RWPE1 (cell line): ENCODE data around the gene TOP3B.

ENCODE experiments used
- CTCF ChIA-PET: fragments of 350-600 bp; sonication (Branson Sonifier 250); formaldehyde crosslinking; extraction: SDS; loops from one replicate; lab custom pipeline; 2021; lab: Yijun Ruan, JAX
- POLR2A ChIA-PET: fragments of 400-600 bp; formaldehyde crosslinking; extraction: SDS; loops from one replicate; lab custom pipeline; 2020; ENCODE audit warnings: antibody characterized with exemption; ENCODE audit not compliant: low non-redundant PET; lab: Yijun Ruan, JAX
- DNase-seq: peaks from one replicate; pipeline ENCODE4 v3.0.0; 2012; ENCODE audit warnings: low spot score
- H3K27ac ChIP-seq: fragments of 450-650 bp; 2 replicates; pipeline ENCODE4 v1.5.1; 2017
- TF ChIP-seq, protein P1 (sequence below): fragments of 450-650 bp; conservative IDR thresholded peaks from 2 replicates; pipeline ENCODE4 v1.5.1; 2017; ENCODE audit warnings: low read depth, mild to moderate bottlenecking

TOP3B gene, protein sequence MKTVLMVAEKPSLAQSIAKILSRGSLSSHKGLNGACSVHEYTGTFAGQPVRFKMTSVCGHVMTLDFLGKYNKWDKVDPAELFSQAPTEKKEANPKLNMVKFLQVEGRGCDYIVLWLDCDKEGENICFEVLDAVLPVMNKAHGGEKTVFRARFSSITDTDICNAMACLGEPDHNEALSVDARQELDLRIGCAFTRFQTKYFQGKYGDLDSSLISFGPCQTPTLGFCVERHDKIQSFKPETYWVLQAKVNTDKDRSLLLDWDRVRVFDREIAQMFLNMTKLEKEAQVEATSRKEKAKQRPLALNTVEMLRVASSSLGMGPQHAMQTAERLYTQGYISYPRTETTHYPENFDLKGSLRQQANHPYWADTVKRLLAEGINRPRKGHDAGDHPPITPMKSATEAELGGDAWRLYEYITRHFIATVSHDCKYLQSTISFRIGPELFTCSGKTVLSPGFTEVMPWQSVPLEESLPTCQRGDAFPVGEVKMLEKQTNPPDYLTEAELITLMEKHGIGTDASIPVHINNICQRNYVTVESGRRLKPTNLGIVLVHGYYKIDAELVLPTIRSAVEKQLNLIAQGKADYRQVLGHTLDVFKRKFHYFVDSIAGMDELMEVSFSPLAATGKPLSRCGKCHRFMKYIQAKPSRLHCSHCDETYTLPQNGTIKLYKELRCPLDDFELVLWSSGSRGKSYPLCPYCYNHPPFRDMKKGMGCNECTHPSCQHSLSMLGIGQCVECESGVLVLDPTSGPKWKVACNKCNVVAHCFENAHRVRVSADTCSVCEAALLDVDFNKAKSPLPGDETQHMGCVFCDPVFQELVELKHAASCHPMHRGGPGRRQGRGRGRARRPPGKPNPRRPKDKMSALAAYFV

DNA sequence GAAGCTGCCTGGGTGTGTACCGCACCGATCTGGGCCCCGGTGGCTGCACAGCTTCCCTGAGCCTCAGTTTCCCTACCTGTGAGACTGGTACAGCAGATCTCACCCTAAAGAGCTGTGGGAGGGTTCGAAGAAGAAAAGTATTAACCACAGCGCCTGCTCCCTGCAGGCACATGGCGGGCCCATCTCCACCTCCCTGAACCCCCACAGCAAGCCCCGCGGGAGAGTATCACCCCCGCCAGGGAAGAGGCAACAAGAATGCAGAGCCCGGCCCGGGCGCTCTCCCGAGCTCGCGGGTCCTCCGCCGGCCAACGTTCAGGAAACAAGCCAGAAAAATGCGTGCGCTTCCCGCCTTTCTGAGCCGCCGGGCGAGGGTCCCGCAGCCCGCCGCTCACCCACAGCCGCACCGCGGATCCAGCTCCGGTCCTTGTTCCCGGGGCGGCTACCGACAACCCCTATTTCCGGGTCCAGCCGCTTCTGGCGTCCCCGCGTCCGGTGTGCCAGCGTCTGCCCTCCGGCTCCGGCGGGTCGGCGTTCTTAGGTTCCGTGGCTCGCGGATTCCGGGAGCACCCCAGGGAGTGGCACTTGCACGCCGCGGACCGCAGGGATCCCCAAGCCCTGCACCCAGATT, at the start of gene TOP3B:
Gene TOP3B (minus strand): TSS at position 450 of the 628 bp plus-strand sequence. CDS start 7,078 bp downstream, outside the sequence.
- ChIA-PET POLR2A (no interaction called here), CTCF (interaction anchor here (0.7 kb wide), 1 partner anchor 38 kb away, joined by 3 read pairs; no protein-coding TSS in a partner anchor)
- H3K27ac ChIP-seq = peak within 1 kb of the TSS; percentile 69
- DNase-seq = peak; percentile 63
- TF ChIP-seq, protein P1, sequence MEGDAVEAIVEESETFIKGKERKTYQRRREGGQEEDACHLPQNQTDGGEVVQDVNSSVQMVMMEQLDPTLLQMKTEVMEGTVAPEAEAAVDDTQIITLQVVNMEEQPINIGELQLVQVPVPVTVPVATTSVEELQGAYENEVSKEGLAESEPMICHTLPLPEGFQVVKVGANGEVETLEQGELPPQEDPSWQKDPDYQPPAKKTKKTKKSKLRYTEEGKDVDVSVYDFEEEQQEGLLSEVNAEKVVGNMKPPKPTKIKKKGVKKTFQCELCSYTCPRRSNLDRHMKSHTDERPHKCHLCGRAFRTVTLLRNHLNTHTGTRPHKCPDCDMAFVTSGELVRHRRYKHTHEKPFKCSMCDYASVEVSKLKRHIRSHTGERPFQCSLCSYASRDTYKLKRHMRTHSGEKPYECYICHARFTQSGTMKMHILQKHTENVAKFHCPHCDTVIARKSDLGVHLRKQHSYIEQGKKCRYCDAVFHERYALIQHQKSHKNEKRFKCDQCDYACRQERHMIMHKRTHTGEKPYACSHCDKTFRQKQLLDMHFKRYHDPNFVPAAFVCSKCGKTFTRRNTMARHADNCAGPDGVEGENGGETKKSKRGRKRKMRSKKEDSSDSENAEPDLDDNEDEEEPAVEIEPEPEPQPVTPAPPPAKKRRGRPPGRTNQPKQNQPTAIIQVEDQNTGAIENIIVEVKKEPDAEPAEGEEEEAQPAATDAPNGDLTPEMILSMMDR = no peak

DNA sequence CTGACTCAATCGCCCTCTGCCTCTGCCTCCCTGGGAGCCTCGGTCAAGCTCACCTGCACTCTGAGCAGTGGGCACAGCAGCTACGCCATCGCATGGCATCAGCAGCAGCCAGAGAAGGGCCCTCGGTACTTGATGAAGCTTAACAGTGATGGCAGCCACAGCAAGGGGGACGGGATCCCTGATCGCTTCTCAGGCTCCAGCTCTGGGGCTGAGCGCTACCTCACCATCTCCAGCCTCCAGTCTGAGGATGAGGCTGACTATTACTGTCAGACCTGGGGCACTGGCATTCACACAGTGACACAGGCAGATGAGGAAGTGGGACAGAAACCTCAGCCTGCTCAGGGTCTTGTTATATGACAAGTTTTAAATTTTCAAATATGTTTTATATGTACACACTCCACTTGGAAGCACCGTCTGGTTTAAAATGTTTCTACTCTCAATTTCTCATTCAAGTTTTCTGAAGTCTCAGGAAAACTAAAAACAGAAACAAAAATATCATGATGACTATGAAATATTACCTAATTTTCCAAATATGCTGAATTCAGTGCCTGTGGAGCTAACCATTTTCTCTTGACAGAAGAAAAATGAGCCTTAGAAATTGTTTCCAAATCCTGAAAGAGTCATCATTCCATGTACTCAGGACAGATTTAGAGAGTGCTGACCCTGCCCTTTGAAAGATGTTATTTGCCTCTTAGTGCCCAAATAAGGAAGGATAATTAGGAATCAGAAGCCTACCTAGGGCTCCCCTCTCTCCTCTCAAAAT, 48.8 kb upstream of the TOP3B start:
- DNase-seq = no peak
- ChIA-PET CTCF (no interaction called here), POLR2A (no interaction called here)
- TF ChIP-seq, protein P1 = no peak
- H3K27ac ChIP-seq = no peak overlapping the region

DNA sequence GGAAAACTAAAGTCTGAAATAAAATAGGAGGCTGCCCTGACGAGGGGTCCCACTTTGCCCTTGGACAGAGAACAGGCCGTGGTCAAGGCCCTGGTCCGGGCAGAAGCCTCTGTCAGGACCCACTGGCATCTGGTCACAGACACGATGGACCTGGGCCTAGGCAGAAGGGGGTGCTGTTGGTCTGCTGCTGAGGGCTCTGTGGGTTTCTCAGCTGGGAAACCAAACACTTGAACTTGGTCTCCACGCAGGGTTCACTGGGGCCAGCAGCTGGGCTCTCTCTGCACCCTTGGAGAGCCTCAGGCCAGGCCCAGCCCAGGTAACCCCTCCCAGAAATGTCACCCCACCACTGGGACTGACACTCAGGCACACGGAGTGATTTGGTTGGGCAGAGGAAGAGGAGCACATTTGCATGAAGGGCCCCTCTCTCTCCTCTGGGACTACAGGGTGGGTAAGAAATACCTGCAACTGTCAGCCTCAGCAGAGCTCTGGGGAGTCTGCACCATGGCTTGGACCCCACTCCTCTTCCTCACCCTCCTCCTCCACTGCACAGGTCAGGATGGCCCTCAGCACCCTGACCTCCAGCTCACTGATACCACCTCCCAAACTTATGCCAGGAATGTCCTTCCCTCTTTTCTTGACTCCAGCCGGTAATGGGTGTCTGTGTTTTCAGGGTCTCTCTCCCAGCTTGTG, 48.1 kb upstream of the TOP3B start:
- ChIA-PET POLR2A (no interaction called here), CTCF (no interaction called here)
- DNase-seq = no peak
- TF ChIP-seq, protein P1 = 0 out of 2 replicates have a peak, but pooled peaks have one; percentile 10
- H3K27ac ChIP-seq = no peak overlapping the region

DNA sequence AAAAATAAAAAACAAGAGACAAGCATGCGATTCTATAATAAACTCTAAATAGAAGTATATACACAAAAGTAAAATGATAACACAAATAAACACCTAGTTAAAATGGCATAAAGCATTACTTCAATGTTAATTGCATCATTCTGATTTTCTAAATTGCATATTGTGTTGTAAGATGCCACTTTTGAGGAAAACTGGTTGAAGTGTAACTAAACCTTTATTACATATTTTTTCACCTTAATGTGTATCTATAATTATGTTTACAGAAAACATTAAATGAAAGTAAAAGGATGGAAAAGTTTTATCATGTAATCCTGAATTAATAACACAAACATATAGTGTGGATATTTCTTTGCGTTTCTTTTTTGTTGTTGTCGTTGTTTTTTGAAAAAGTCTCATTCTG, 45.4 kb upstream of the TOP3B start:
- TF ChIP-seq, protein P1 = no peak
- CTCF ChIA-PET = no interaction called here
- H3K27ac ChIP-seq = no peak overlapping the region
- DNase-seq = no peak
- POLR2A ChIA-PET = no interaction called here

DNA sequence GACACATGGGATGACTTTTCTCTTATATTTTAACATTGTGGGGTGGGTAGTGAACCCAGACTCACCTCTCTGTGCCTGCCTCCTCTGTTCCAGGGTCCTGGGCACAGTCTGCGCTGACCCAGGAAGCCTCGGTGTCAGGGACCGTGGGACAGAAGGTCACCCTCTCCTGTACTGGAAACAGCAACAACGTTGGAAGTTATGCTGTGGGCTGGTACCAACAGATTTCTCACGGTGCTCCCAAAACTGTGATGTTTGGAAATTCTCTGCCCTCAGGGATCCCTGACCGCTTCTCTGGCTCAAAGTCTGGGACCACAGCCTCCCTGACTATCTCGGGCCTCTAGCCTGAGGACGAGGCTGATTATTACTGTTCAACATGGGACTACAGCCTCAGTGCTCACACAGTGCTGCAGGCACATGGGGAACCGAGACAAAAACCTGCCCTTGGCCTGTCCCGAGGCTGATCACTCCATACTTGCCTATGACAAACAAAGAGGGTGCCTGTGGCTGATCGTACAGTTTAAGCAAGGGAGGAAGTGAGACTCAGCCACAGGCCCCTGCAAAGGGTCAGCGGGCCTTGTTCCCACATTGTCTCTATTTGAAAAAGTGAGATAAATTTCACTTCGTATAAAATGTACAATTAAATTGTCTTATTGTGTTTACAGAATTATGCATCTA, 43.7 kb upstream of the TOP3B start:
- POLR2A ChIA-PET = no interaction called here
- DNase-seq = no peak
- CTCF ChIA-PET = no interaction called here
- H3K27ac ChIP-seq = no peak overlapping the region
- TF ChIP-seq, protein P1 = no peak
